Measurements from ENCODE around the gene KRT80.

Gene KRT80

GRCh38 chr12:52199294-52199919 lies 7.6 kb upstream of the KRT80 start:
- TF ChIP-seq, protein P1, sequence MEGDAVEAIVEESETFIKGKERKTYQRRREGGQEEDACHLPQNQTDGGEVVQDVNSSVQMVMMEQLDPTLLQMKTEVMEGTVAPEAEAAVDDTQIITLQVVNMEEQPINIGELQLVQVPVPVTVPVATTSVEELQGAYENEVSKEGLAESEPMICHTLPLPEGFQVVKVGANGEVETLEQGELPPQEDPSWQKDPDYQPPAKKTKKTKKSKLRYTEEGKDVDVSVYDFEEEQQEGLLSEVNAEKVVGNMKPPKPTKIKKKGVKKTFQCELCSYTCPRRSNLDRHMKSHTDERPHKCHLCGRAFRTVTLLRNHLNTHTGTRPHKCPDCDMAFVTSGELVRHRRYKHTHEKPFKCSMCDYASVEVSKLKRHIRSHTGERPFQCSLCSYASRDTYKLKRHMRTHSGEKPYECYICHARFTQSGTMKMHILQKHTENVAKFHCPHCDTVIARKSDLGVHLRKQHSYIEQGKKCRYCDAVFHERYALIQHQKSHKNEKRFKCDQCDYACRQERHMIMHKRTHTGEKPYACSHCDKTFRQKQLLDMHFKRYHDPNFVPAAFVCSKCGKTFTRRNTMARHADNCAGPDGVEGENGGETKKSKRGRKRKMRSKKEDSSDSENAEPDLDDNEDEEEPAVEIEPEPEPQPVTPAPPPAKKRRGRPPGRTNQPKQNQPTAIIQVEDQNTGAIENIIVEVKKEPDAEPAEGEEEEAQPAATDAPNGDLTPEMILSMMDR (IDR thresholded peaks at IDR 0.05), result no peak
- no peak for TF ChIP-seq ZFX (IDR thresholded peaks at IDR 0.05; ENCODE audit: borderline replicate concordance)

GRCh38 chr12:52198454-52199215 lies 6.8 kb upstream of the KRT80 start:
- H3K27ac ChIP-seq, result no peak overlapping the region
- TF ChIP-seq, protein P1 (IDR thresholded peaks at IDR 0.05), result no peak
- TF ChIP-seq ZFX (IDR thresholded peaks at IDR 0.05; ENCODE audit: borderline replicate concordance), result no peak

More at GRCh38 chr12:52199294-52199919, 7.6 kb upstream of the KRT80 start:
- H3K27ac ChIP-seq, result no peak overlapping the region

DNA sequence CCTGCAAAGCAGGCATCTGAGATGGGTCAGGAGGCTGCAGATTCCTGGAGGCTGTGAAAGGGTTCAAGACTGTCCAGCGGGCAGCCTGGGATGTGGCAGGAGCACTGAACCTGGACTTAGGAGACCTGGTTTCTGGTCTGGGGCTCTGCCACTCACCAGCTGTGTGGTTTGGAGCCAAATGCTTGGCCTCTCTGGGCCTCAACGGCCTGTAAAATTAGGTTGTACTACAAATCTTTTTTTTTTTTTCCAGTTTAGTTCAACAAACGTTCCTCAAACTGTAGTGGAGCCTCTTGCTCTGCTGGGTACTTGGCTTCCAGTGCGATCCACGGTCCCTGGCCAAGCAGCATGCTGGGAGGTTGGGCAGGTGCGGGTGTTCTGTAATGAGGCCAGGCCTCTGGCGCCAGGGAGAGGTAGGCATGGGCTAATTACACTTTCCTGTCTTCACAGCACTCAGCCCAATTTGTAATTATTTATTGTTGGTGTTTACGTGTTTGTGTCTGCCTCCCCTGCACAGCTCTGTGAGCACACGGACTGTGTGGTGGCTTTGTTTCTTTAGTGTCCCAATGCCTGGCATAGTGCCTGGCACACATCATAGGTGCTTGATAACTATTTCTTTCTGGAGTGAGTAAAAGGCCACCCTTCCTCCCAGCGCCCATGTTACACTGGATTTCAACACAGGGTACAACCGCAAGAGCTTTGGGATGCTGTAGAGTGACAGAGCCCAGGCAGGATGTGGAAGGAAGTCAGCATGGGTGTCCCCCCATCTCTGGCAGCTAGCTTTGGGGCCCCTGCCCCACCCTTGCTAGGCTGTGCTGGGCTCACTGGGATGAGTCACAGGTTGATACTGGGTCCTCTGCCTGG lies 5.8 kb upstream of the KRT80 start:
- H3K27ac ChIP-seq, result no peak overlapping the region
- TF ChIP-seq, protein P1 (IDR thresholded peaks at IDR 0.05), result no peak
- TF ChIP-seq ZFX (IDR thresholded peaks at IDR 0.05; ENCODE audit: borderline replicate concordance), result no peak

GRCh38 chr12:52195065-52195730 lies 3.4 kb upstream of the KRT80 start:
- no peak overlapping the region for H3K27ac ChIP-seq
- TF ChIP-seq, protein P1 (IDR thresholded peaks at IDR 0.05), result no peak
- no peak for TF ChIP-seq ZFX (IDR thresholded peaks at IDR 0.05; ENCODE audit: borderline replicate concordance)

GRCh38 chr12:52193991-52194390 lies 2.2 kb upstream of the KRT80 start:
- no peak for TF ChIP-seq ZFX (IDR thresholded peaks at IDR 0.05; ENCODE audit: borderline replicate concordance)
- TF ChIP-seq, protein P1 (IDR thresholded peaks at IDR 0.05), result no peak
- H3K27ac ChIP-seq, result no peak overlapping the region

DNA sequence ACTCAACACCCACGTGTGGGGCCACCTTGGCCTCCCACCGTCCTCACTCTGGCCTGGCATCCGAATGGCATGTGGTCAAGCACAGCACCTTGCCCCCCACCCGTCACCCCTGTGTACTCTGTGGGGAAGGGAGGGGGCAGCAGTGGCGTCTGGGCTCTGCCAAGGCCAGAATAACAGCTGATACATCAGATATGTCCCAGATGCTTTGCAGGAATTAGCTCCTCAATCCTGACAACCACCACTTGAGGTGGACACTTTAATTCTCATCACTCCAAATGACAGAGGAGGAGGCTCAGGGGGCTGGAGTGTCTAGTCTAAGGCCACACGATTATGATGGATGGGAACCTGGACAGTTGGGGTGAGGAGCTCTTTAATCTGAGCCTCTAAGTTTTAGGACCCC lies 1.7 kb upstream of the KRT80 start:
- TF ChIP-seq, protein P1 (IDR thresholded peaks at IDR 0.05), result no peak
- TF ChIP-seq ZFX (IDR thresholded peaks at IDR 0.05; ENCODE audit: borderline replicate concordance), result no peak
- no peak overlapping the region for H3K27ac ChIP-seq

Measured in 22Rv1 (cell line).